ENCODE results near the gene NR1D1. TPM values are rescaled to one million over a fixed set of nuclear protein-coding genes. Genes with fewer than 3 reads are reported as not detected.
A peak's percentile ranks its signal among the peaks of the same experiment; 100 is the strongest.

NR1D1 gene
- total RNA-seq, 1 donor from 2014 or later: 15.0 TPM

DNA sequence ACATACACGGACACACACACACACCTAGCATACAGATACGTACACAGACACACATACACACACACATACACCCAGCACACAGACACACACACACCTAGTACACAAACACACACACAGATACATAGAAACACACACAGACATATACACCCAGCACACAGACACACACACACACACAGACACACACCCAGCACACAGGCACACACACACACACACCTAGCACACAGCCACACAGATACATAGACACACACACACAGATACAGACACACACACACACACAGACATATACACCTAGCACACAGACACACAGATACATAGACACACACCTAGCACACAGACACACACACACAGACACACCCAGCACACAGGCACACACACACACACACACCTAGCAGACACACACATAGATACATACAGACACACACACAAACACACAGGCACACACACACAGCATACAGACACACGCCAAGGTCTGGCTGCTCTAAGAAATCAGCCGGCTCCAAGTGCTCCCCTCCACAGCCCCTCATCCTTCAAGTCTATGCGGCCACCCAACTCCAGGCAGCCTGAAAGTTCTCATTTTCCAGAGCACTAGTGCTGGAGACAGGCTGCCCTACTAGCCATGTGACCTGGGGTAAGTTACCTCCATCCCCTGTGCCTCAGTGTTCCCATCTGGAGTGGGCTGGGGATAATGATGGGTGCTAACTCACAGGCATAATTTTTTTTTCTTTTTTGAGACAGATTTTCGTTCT is 13.2 kb downstream of the NR1D1 start:
- no peaks in the 10 kb centered on the region for H3K9me3 ChIP-seq
- no peak for DNase-seq (ENCODE audit: extremely low spot score in 2 of 2)
- no peak overlapping the region for H3K4me3 ChIP-seq
- H3K27ac ChIP-seq: peak overlapping the region; percentile 63
- peaks cover 23% of the 10 kb centered on the region for H3K4me1 ChIP-seq
- peaks cover 0 to 64% of the 10 kb centered on the region in 2 donors for H3K36me3 ChIP-seq
- TF ChIP-seq POLR2AphosphoS5 (IDR thresholded peaks at IDR 0.05; ENCODE audit: insufficient read depth in 1 of 2, low read depth in 1 of 2): no peak
- TF ChIP-seq POLR2A (IDR thresholded peaks at IDR 0.05): no peak
- TF ChIP-seq, protein P1, sequence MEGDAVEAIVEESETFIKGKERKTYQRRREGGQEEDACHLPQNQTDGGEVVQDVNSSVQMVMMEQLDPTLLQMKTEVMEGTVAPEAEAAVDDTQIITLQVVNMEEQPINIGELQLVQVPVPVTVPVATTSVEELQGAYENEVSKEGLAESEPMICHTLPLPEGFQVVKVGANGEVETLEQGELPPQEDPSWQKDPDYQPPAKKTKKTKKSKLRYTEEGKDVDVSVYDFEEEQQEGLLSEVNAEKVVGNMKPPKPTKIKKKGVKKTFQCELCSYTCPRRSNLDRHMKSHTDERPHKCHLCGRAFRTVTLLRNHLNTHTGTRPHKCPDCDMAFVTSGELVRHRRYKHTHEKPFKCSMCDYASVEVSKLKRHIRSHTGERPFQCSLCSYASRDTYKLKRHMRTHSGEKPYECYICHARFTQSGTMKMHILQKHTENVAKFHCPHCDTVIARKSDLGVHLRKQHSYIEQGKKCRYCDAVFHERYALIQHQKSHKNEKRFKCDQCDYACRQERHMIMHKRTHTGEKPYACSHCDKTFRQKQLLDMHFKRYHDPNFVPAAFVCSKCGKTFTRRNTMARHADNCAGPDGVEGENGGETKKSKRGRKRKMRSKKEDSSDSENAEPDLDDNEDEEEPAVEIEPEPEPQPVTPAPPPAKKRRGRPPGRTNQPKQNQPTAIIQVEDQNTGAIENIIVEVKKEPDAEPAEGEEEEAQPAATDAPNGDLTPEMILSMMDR (IDR thresholded peaks at IDR 0.05): no peak
- intact Hi-C loops (cut with DNase I): loop anchor here (2.0 kb wide), 1 partner anchor 24 kb away; the partner anchor contains the start of gene THRA
- no peaks in the 10 kb centered on the region for H3K27me3 ChIP-seq

DNA sequence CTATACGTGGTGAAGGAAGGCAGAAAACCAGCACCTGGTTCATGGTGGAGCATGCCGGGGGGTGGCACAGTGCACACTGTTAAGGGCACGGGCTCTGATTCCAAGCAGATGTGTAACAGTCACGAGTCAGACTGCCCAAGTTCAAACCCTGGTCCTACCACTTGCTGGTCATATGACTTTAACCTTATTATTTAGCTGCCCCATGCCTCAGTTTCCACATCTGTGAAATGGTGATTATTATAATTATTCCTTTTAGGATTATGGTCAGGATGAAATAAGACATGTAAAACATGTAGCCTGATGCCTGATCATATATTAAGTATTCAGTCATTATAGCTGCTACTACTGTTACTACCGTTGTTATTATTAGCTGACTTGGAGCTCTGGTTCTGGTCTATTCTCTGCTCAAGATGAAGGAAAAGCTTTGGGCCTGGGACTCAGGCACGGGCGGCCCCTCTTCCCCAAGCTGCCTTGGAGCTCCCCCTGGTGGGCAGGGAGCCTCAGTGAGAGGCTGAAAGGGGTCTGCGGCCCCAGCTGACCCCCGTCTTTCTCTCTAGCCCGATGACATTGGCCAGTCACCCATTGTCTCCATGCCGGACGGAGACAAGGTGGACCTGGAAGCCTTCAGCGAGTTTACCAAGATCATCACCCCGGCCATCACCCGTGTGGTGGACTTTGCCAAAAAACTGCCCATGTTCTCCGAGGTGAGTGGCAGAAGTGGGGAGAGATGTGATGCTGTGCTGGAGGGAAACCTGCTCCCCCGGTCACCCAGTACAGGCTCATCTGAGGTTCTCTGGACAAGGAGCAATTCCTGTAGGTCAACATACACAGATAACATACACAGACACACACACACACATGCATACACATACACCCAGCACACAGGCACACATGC is 14.0 kb downstream of the NR1D1 start:
- no peaks in the 10 kb centered on the region for H3K9me3 ChIP-seq
- no peak overlapping the region for H3K4me3 ChIP-seq
- no peaks in the 10 kb centered on the region for H3K27me3 ChIP-seq
- peaks cover 15% of the 10 kb centered on the region for H3K4me1 ChIP-seq
- no peak for DNase-seq (ENCODE audit: extremely low spot score in 2 of 2)
- TF ChIP-seq POLR2A (IDR thresholded peaks at IDR 0.05) (no peak), POLR2AphosphoS5 (IDR thresholded peaks at IDR 0.05; ENCODE audit: insufficient read depth in 1 of 2, low read depth in 1 of 2) (peak in 1 of 2 donors; percentile 25)
- TF ChIP-seq, protein P1 (IDR thresholded peaks at IDR 0.05): peak; percentile 60 to 65 (median 63)
- intact Hi-C loops (cut with DNase I): loop anchor here (2.0 kb wide), 1 partner anchor 24 kb away; the partner anchor contains the start of gene THRA
- peaks cover 0 to 64% of the 10 kb centered on the region in 2 donors for H3K36me3 ChIP-seq
- H3K27ac ChIP-seq: peak overlapping the region; percentile 63

DNA sequence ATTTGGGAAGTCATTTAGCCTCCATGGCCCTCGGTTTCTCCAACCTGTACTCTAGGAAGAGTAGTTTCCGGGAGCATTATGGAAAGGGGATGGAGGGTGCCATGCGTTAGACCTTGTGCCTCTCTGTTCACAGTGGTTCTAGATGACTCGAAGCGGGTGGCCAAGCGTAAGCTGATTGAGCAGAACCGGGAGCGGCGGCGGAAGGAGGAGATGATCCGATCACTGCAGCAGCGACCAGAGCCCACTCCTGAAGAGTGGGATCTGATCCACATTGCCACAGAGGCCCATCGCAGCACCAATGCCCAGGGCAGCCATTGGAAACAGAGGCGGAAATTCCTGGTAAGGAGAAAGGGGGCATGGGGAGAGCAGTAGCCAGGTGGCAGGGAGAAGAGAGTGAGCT is 15.9 kb downstream of the NR1D1 start:
- H3K4me3 ChIP-seq: no peak overlapping the region
- no peaks in the 10 kb centered on the region for H3K27me3 ChIP-seq
- intact Hi-C loops (cut with DNase I): no loop called here
- TF ChIP-seq POLR2AphosphoS5 (IDR thresholded peaks at IDR 0.05; ENCODE audit: insufficient read depth in 1 of 2, low read depth in 1 of 2) (no peak), POLR2A (IDR thresholded peaks at IDR 0.05) (no peak)
- TF ChIP-seq, protein P1 (IDR thresholded peaks at IDR 0.05): no peak
- peaks cover 0 to 64% of the 10 kb centered on the region in 2 donors for H3K36me3 ChIP-seq
- H3K27ac ChIP-seq: no peak overlapping the region
- no peaks in the 10 kb centered on the region for H3K4me1 ChIP-seq
- no peaks in the 10 kb centered on the region for H3K9me3 ChIP-seq
- DNase-seq (ENCODE audit: extremely low spot score in 2 of 2): no peak

DNA sequence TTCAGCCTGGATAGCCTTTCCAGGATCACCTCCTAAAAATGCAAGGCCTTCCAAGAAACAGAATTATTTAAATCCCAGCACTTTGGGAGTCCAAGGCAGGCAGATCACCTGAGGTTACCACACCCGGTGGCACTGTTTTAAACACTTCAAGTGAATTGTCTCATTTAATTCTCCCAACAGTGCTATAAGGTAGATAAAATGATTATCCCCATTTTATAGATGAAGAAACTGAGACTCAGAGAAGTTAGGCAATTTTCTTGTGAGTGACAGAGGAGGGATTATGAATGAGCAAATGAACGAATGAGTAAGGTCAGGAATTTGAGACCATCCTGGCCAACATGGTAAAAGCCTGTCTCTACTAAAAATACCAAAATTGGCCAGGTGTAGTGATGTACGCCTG is 20.8 kb downstream of the NR1D1 start:
- no peak overlapping the region for H3K27ac ChIP-seq
- peaks cover 25% of the 10 kb centered on the region for H3K4me1 ChIP-seq

More for the DNA sequence above, 20.8 kb downstream of the NR1D1 start:
- H3K9me3 ChIP-seq: no peaks in the 10 kb centered on the region
- intact Hi-C loops (cut with DNase I): no loop called here
- no peak for DNase-seq (ENCODE audit: extremely low spot score in 2 of 2)
- no peak overlapping the region for H3K4me3 ChIP-seq
- no peaks in the 10 kb centered on the region for H3K27me3 ChIP-seq
- peaks cover 0 to 28% of the 10 kb centered on the region in 2 donors for H3K36me3 ChIP-seq
- no peak for TF ChIP-seq POLR2AphosphoS5 (IDR thresholded peaks at IDR 0.05; ENCODE audit: insufficient read depth in 1 of 2, low read depth in 1 of 2)
- TF ChIP-seq, protein P1 (IDR thresholded peaks at IDR 0.05): no peak
- no peak for TF ChIP-seq POLR2A (IDR thresholded peaks at IDR 0.05)

Measured in vagina (tissue), 2 donors.